Thyroid gland (tissue), 4 donors: ENCODE results near the gene CA14.

Experiments
- POLR2A ChIP-seq, 2 donors: fragments of 450-650 bp; IDR thresholded peaks; one replicate each; pipeline ENCODE4 v1.6.1; 2017; ENCODE audit warnings: antibody characterized with exemption in 2 of 2, mild to moderate bottlenecking in 2 of 2, moderate library complexity in 1 of 2
- TF ChIP-seq, protein P1 (sequence below), 6 experiments: fragments of 200-600 bp in 3 of 6; fragments of 450-650 bp in 3 of 6; sonication (generic) in 3 of 6; IDR thresholded peaks; one replicate each; pipeline ENCODE4 v1.5.1; 2016 to 2019; ENCODE audit warnings: antibody characterized with exemption in 6 of 6, mild to moderate bottlenecking in 2 of 6, inconsistent platforms in 1 of 6, moderate library complexity in 1 of 6

DNA sequence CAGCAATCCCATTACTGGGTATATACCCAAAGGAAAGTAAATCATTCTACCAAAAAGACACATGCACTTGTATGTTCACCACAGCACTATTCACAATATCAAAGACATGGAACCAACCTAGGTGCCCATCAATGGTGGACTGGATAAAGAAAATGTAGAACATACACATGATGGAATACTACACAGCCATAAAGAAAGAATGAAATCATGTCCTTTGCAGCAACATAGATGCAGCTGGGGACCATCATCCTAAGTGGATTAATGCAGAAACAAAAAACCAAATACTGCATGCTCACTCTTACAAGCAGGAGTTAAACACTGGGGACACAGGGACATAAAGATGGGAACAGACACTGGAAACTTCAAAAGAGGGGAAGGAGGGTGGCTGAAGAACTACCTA, 30.3 kb upstream of the CA14 start:
- TF ChIP-seq, protein P1, sequence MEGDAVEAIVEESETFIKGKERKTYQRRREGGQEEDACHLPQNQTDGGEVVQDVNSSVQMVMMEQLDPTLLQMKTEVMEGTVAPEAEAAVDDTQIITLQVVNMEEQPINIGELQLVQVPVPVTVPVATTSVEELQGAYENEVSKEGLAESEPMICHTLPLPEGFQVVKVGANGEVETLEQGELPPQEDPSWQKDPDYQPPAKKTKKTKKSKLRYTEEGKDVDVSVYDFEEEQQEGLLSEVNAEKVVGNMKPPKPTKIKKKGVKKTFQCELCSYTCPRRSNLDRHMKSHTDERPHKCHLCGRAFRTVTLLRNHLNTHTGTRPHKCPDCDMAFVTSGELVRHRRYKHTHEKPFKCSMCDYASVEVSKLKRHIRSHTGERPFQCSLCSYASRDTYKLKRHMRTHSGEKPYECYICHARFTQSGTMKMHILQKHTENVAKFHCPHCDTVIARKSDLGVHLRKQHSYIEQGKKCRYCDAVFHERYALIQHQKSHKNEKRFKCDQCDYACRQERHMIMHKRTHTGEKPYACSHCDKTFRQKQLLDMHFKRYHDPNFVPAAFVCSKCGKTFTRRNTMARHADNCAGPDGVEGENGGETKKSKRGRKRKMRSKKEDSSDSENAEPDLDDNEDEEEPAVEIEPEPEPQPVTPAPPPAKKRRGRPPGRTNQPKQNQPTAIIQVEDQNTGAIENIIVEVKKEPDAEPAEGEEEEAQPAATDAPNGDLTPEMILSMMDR (IDR thresholded peaks at IDR 0.05): no peak
- no peak for TF ChIP-seq POLR2A (IDR thresholded peaks at IDR 0.05)
